A673 (cell line): ENCODE results near the gene TRAF3IP1. TPM values are rescaled to one million over a fixed set of nuclear protein-coding genes. Genes with fewer than 3 reads are reported as not detected.

Experiments used
- BruUV-seq: library from RNA; stranded (reverse); fragments of 400-500 nt; replicated peaks from 2 replicates; lab custom pipeline; 2021; lab: Mats Ljungman, UMichigan
- CTCF ChIA-PET: fragments of 300-600 bp; sonication (Branson Sonifier 250); formaldehyde crosslinking; loops from one replicate; lab custom pipeline; 2022; ENCODE audit warnings: antibody characterized with exemption; lab: Charles Lee
- POLR2A ChIA-PET: fragments of 300-600 bp; sonication (Branson Sonifier 250); formaldehyde crosslinking; loops from one replicate; lab custom pipeline; 2022; ENCODE audit warnings: antibody characterized with exemption; ENCODE audit not compliant: low non-redundant PET; lab: Charles Lee
- DNase-seq: peaks from one replicate; pipeline ENCODE4 v3.0.0-alpha.2; 2015; ENCODE audit warnings: low spot score
- H3K27ac ChIP-seq: fragments of 200-600 bp; sonication (generic); 2 replicates; pipeline ENCODE4 v1.5.1; 2016; ENCODE audit warnings: mixed run types, low read depth, mild to moderate bottlenecking, mixed read lengths, antibody characterized with exemption, low read length; ENCODE audit not compliant: poor library complexity, severe bottlenecking
- H3K27me3 ChIP-seq: fragments of 200-600 bp; sonication (generic); replicated peaks from 2 replicates; pipeline ENCODE4 v1.6.1; 2017; ENCODE audit warnings: mixed run types, low read depth, mild to moderate bottlenecking, mixed read lengths, antibody characterized with exemption, low read length; ENCODE audit not compliant: insufficient read depth, poor library complexity
- H3K36me3 ChIP-seq: fragments of 200-600 bp; sonication (generic); 2 replicates; pipeline ENCODE4 v1.6.1; 2016; ENCODE audit warnings: mixed run types, mild to moderate bottlenecking, mixed read lengths, antibody characterized with exemption, low read length; ENCODE audit not compliant: insufficient read depth, poor library complexity, severe bottlenecking
- H3K4me1 ChIP-seq: fragments of 200-600 bp; sonication (generic); 2 replicates; pipeline ENCODE4 v1.6.1; 2017; ENCODE audit warnings: mixed run types, mild to moderate bottlenecking, mixed read lengths, antibody characterized with exemption, low read length; ENCODE audit not compliant: insufficient read depth, poor library complexity, severe bottlenecking
- H3K4me3 ChIP-seq: fragments of 200-600 bp; sonication (generic); 2 replicates; pipeline ENCODE4 v1.5.1; 2016; ENCODE audit warnings: low read depth, mixed run types, mild to moderate bottlenecking, mixed read lengths, low read length; ENCODE audit not compliant: poor library complexity, severe bottlenecking
- H3K9me3 ChIP-seq: fragments of 200-600 bp; sonication (generic); 2 replicates; pipeline ENCODE4 v1.6.1; 2016; ENCODE audit warnings: mixed run types, low read depth, mild to moderate bottlenecking, mixed read lengths, antibody characterized with exemption, low read length; ENCODE audit not compliant: poor library complexity, severe bottlenecking
- EZH2 ChIP-seq: fragments of 200-600 bp; sonication (generic); IDR thresholded peaks from 2 replicates; pipeline ENCODE4 v1.6.1; 2017; ENCODE audit warnings: borderline replicate concordance, low read depth, mild to moderate bottlenecking, mixed read lengths, antibody characterized with exemption, low read length; ENCODE audit not compliant: poor library complexity, severe bottlenecking
- intact Hi-C: fragments of 100-400 bp; cut with micrococcal nuclease; formaldehyde crosslinking; loops from one replicate; pipeline ENCODE4 v1.10.0; 2022; ENCODE audit not compliant: unreplicated experiment
- total RNA-seq: library from RNA; stranded (reverse); gene quantifications from 2 replicates; pipeline ENCODE4 v1.2.3, GENCODE V29; 2021
- TF ChIP-seq, protein P1 (sequence below): fragments of 300-800, 200-600 bp; sonication (generic); conservative IDR thresholded peaks from 2 replicates; pipeline ENCODE4 v1.5.1; 2017; ENCODE audit warnings: low read depth, mild to moderate bottlenecking, antibody characterized with exemption, low read length, moderate library complexity, mixed read lengths

TRAF3IP1 gene
- total RNA-seq, 1 experiment from 2014 or later: 23.0 TPM

DNA sequence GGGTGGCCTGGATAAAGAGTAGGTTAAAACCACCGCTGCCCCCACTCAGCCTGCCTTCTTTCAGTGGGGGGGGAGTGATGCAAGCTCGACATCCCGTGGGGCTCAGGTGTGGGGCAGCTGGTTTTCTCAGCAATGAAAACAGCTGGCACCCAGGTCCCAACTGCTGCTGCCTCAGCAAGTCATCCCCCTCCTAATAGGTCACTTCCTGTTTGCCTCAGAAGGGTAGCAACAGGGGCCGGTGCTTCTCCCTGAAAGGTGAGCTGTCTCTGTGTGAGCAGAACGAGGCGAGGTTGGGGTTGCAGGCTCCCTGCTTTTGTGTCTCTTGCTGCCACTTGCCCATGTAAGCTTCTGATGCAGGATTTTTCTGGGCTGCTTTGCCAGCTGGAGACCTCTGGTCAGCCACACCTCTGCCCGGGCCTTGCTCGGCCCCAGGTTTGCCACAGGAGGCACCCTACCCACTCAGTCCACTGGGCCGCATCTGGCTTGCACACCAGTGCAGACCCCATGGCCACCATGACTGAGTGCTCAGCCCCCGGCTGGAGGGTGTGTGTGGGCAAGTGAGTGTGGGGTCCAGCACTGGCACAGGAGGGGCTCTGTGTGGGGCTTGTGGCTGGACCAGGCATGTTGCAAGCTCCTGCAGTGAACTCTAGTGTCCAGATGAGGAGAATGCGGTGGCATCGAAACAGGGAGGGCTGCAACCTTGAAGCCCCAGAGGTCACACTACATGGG lies 94.9 kb downstream of the TRAF3IP1 start:
- no peaks in the 10 kb centered on the region for H3K9me3 ChIP-seq
- H3K4me3 ChIP-seq: no peak overlapping the region
- H3K27me3 ChIP-seq: no peaks in the 10 kb centered on the region
- no peaks in the 10 kb centered on the region for H3K4me1 ChIP-seq
- ChIA-PET POLR2A (no interaction called here), CTCF (no interaction called here)
- intact Hi-C loops: no loop called here
- BruUV-seq: no TSS peak
- H3K36me3 ChIP-seq: no peaks in the 10 kb centered on the region
- no peak for DNase-seq
- H3K27ac ChIP-seq: no peak overlapping the region
- no peak for TF ChIP-seq EZH2
- TF ChIP-seq, protein P1, sequence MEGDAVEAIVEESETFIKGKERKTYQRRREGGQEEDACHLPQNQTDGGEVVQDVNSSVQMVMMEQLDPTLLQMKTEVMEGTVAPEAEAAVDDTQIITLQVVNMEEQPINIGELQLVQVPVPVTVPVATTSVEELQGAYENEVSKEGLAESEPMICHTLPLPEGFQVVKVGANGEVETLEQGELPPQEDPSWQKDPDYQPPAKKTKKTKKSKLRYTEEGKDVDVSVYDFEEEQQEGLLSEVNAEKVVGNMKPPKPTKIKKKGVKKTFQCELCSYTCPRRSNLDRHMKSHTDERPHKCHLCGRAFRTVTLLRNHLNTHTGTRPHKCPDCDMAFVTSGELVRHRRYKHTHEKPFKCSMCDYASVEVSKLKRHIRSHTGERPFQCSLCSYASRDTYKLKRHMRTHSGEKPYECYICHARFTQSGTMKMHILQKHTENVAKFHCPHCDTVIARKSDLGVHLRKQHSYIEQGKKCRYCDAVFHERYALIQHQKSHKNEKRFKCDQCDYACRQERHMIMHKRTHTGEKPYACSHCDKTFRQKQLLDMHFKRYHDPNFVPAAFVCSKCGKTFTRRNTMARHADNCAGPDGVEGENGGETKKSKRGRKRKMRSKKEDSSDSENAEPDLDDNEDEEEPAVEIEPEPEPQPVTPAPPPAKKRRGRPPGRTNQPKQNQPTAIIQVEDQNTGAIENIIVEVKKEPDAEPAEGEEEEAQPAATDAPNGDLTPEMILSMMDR: no peak

DNA sequence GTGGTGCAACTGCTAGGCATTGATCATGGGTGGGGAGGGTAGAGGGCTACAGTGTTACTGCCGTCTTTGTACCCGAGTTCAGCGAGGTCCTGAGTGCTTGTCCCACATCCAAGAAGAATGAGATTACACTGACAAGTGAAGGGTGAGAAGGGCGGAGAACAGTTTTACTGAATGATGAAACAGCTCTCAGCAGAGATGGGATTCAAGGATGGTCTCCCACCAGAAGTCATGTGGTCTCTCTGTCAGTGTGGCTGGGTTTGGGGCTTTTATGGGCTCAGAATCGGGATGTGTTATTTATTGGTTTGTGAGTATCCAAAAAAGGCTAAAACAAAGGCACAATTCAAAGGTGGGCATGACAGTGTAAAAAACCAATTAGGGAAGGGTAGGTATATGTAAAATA lies 95.6 kb downstream of the TRAF3IP1 start:
- no peak for DNase-seq
- Histone ChIP-seq H3K27ac (no peak overlapping the region), H3K36me3 (no peaks in the 10 kb centered on the region), H3K4me1 (no peaks in the 10 kb centered on the region), H3K4me3 (no peak overlapping the region), H3K27me3 (no peaks in the 10 kb centered on the region), H3K9me3 (no peaks in the 10 kb centered on the region)
- CTCF ChIA-PET: no interaction called here
- BruUV-seq: no TSS peak
- POLR2A ChIA-PET: no interaction called here
- TF ChIP-seq, protein P1: no peak
- no peak for TF ChIP-seq EZH2
- intact Hi-C loops: no loop called here

DNA sequence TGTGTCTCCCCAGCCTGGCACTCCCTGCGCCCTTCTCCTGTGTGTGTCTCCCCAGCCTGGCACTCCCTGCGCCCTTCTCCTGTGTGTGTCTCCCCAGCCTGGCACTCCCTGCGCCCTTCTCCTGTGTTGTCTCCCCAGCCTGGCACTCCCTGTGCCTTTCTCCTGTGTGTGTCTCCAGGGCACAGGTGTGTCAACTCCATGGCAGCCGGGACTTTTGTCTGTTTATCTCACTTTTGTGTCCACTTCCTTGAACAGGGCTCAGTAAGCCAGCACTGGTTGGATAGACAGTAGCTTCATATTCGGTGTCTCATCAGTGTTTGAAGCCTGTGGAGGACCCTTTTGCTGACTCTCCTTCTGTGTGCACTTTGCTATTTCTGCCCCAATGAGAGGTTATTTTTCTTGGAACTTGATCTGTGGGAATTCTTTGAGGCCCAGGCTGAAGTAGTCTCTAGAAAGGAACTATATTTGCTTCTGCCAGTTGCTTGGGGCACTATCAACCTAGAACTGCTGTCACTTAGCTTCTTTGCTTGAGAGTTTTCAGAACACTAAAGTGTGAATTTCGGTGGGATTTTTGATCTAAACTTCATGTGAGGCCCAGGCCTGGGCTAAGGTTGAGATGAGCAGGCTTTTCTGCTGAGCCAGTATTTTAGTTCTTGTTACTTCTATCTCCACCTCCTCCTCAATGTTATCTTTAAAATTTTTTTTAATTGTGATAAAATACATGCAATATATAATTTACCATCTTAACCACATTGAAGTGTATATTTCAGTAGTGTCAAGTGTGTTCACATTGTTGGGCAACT lies 98.1 kb downstream of the TRAF3IP1 start:
- Histone ChIP-seq H3K4me3 (no peak overlapping the region), H3K4me1 (no peaks in the 10 kb centered on the region), H3K36me3 (no peaks in the 10 kb centered on the region), H3K27me3 (no peaks in the 10 kb centered on the region), H3K27ac (no peak overlapping the region), H3K9me3 (no peaks in the 10 kb centered on the region)
- ChIA-PET CTCF (no interaction called here), POLR2A (no interaction called here)
- intact Hi-C loops: no loop called here
- TF ChIP-seq EZH2: no peak
- TF ChIP-seq, protein P1: no peak
- no peak for DNase-seq
- no TSS peak for BruUV-seq
